ENCODE results near the gene PDLIM5.
"Not testable (repeated sequence)": the region's sequence is repeated elsewhere in the genome, so short reads cannot be mapped to it uniquely, and the experiment has no call there.

Gene PDLIM5

GRCh38 chr4:94497690-94498089 lies 45.9 kb downstream of the PDLIM5 start:
- no peak for DNase-seq (ENCODE audit: low spot score)

- DNase-seq (ENCODE audit: low spot score), result no peak
These were observed 46.8 kb downstream of the PDLIM5 start for GRCh38 chr4:94498502-94498901.

- no peak for DNase-seq (ENCODE audit: low spot score)
These were observed 48.9 kb downstream of the PDLIM5 start for GRCh38 chr4:94500685-94501084.

GRCh38 chr4:94504545-94504944 lies 52.8 kb downstream of the PDLIM5 start:
- no peak for DNase-seq (ENCODE audit: low spot score)

- no peak for DNase-seq (ENCODE audit: low spot score)
These were observed 55.1 kb downstream of the PDLIM5 start for GRCh38 chr4:94506822-94507221.

GRCh38 chr4:94507281-94507680 lies 55.5 kb downstream of the PDLIM5 start:
- DNase-seq (ENCODE audit: low spot score), result no peak

- no peak for DNase-seq (ENCODE audit: low spot score)
These were observed 56.0 kb downstream of the PDLIM5 start for GRCh38 chr4:94507708-94508107.

GRCh38 chr4:94508296-94508695 lies 56.6 kb downstream of the PDLIM5 start:
- no peak for DNase-seq (ENCODE audit: low spot score)

GRCh38 chr4:94508806-94509205 lies 57.1 kb downstream of the PDLIM5 start:
- DNase-seq (ENCODE audit: low spot score), result no peak

GRCh38 chr4:94511591-94511990 lies 59.8 kb downstream of the PDLIM5 start:
- no peak for DNase-seq (ENCODE audit: low spot score)

GRCh38 chr4:94513532-94513931 lies 61.8 kb downstream of the PDLIM5 start:
- DNase-seq (ENCODE audit: low spot score), result not testable (repeated sequence)

GRCh38 chr4:94515365-94515764 lies 63.6 kb downstream of the PDLIM5 start:
- no peak for DNase-seq (ENCODE audit: low spot score)

GRCh38 chr4:94516067-94516466 lies 64.3 kb downstream of the PDLIM5 start:
- DNase-seq (ENCODE audit: low spot score), result no peak

- DNase-seq (ENCODE audit: low spot score), result no peak
These were observed 65.3 kb downstream of the PDLIM5 start for GRCh38 chr4:94516999-94517398.

- no peak for DNase-seq (ENCODE audit: low spot score)
These were observed 65.8 kb downstream of the PDLIM5 start for GRCh38 chr4:94517492-94517891.

- DNase-seq (ENCODE audit: low spot score), result no peak
These were observed 67.3 kb downstream of the PDLIM5 start for GRCh38 chr4:94519019-94519418.

- DNase-seq (ENCODE audit: low spot score), result no peak
These were observed 68.4 kb downstream of the PDLIM5 start for GRCh38 chr4:94519925-94520789.

GRCh38 chr4:94523033-94523580 lies 71.4 kb downstream of the PDLIM5 start:
- DNase-seq (ENCODE audit: low spot score), result no peak

GRCh38 chr4:94523617-94524016 lies 71.9 kb downstream of the PDLIM5 start:
- DNase-seq (ENCODE audit: low spot score), result no peak

- DNase-seq (ENCODE audit: low spot score), result no peak
These were observed 74.4 kb downstream of the PDLIM5 start for GRCh38 chr4:94525993-94526728.

- no peak for DNase-seq (ENCODE audit: low spot score)
These were observed 76.0 kb downstream of the PDLIM5 start for GRCh38 chr4:94527556-94528233.

GRCh38 chr4:94528792-94529451 lies 77.2 kb downstream of the PDLIM5 start:
- no peak for DNase-seq (ENCODE audit: low spot score)
